HG03066 (cell line): Measurements from ENCODE around the gene CNPY1.

ENCODE experiments used
- ATAC-seq: cut with Tn5 transposase; IDR thresholded peaks from one replicate; pipeline ENCODE4 v1.9.1; 2021; ENCODE audit warnings: low read depth; ENCODE audit not compliant: unreplicated experiment

The CNPY1 gene

DNA sequence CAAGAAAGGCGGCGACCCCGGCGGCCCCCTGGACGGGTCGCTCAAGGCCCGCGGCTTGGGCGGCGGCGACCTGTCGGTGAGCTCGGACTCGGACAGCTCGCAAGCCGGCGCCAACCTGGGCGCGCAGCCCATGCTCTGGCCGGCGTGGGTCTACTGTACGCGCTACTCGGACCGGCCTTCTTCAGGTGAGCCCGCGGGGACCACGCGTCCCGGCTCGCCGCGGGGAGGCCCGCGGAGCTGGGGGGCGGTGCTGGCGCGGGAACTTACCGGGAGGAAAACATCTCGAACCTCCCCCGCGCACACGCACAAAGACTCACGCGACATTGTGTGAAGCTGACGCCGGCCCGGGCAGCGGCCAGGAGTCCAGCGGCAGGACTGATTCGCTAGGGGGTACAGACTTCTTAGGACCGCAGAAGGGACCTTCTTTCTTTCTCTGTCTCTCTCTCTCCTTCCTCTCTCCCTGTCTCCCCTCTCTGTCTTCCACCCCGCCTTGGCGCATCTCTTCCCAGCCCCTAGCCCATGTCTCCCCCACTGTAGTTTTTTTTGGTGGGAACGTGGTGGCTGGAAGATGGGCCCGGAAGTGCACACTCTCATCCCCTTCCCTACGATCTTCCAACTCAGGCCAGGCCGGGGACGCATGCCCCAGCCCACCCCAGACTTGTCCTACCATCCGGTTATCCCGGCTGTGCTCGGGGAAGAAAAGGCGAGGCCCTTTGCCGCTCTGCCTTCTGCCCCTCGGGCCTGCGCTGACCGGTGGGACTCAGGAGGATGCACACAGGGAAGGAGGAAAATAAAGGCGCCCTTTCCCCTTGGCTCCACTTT, 87.3 kb downstream of the CNPY1 start:
- no peak for ATAC-seq

DNA sequence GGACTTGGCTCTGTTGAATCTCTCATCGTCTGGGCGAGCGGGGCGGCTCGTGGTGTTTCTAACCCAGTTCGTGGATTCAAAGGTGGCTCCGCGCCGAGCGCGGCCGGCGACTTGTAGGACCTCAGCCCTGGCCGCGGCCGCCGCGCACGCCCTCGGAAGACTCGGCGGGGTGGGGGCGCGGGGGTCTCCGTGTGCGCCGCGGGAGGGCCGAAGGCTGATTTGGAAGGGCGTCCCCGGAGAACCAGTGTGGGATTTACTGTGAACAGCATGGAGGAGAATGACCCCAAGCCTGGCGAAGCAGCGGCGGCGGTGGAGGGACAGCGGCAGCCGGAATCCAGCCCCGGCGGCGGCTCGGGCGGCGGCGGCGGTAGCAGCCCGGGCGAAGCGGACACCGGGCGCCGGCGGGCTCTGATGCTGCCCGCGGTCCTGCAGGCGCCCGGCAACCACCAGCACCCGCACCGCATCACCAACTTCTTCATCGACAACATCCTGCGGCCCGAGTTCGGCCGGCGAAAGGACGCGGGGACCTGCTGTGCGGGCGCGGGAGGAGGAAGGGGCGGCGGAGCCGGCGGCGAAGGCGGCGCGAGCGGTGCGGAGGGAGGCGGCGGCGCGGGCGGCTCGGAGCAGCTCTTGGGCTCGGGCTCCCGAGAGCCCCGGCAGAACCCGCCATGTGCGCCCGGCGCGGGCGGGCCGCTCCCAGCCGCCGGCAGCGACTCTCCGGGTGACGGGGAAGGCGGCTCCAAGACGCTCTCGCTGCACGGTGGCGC, 88.1 kb downstream of the CNPY1 start, which contains the start of gene EN2:
EN2 (plus strand) TSS at position 19 of the 767 bp plus-strand sequence; CDS start at position 268, 249 bp downstream.
- no peak for ATAC-seq

DNA sequence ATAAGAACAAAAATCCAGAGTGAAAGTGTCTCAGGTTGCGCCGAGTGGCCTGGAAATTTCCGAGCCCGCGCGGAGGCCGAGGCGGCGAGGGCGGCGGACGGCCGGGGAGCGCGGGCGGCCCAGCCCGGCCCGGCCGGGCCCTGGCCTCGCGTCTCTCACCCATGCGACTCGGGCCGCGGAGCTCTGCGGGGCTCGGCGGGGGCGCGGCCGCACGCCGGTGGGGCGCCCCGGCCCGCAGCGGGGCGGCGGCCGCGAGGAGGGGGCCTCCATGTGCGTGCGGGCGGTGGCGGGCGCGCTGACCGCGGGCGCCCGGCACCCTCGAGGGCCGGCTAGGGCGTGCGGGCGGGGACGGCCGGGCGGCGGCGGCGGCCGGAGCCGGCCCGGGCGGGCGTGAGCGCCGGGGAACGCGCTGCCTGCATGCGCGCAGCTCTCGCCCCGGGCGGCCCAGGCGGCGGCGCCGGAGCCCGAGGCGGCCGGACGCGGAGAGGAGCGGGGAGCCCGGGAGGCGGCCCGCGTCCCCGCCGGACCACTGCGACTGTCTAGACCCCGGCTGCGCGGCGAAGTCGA, 88.7 kb downstream of the CNPY1 start:
- no peak for ATAC-seq

GRCh38 chr7:155456738-155457543, 89.4 kb downstream of the CNPY1 start:
- no peak for ATAC-seq

- ATAC-seq, result no peak
Observed at GRCh38 chr7:155455776-155456737, 90.3 kb downstream of the CNPY1 start.

DNA sequence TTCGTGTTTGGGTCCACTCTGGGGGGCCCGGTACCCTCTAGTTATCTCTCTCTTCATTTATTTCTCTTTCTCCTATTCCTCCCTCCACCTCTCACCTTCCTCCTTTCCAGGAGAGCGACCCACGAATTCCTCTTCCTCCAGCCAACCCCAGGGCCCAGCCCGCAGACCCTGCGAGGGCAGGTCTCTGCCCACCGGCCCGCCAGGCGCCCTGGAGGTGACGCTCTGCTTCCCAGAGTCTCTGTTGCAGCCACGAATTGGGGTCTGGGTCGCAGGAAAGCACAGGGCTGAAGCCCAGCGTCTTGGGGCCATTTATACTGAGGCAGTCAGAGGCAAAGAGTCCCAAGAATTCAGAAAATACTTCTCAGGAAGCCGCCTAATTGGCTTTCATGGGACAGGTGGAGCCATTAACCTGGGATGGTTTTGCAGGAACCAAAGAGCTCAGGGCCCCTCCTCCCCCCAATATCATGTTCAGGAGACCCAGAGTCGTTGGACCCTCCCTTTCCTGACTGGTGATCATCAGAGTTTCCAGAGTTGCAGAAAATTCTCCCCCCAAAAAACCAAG, 91.1 kb downstream of the CNPY1 start:
- no peak for ATAC-seq

DNA sequence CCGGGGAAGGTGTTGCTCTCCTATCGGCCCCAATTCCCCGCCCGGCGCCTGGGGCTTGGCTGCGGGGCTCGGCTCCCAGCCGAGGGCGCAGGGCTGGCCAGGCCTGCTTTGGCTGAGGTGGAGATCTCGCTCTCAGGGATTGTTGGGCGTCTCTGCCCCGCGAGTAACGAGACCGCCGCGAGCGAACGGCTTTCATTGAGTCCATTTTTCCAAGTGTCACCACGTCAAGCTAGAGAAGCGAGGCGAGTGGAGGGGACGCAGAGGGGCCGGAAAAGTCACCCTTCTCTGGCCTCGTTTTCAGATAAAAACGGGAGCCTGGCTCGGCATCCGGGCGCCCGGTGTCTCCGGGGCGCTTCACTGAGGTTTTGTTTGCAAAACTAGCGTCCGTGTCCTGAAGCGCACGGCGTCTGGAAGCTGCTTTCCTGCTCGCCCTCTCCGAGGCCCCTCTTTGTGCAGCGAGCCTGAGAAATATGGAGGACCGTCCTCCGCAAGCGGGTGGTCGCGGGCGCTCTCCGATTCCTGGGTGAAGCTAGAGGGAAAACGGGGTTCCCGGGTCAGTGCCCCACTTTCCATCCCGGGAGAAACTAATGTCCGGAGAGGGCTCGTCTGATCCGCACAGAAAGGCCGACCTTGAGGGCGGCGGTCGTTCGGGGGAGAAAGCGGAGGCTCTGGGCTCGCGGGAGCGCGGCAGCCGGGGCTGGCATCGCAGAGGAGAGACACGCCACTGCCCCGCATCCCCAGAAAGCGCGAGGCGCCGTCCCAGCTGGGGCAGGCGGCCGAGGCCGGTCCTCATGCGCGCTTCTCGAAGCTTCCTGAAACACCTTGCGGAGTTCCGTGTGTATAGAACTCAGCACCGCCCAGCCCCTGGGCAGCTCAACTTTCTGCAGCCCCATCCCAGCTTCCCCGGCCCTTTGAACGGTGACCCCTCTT, 91.9 kb downstream of the CNPY1 start:
- no peak for ATAC-seq

GRCh38 chr7:155453296-155454182, 92.8 kb downstream of the CNPY1 start:
- ATAC-seq, result no peak

DNA sequence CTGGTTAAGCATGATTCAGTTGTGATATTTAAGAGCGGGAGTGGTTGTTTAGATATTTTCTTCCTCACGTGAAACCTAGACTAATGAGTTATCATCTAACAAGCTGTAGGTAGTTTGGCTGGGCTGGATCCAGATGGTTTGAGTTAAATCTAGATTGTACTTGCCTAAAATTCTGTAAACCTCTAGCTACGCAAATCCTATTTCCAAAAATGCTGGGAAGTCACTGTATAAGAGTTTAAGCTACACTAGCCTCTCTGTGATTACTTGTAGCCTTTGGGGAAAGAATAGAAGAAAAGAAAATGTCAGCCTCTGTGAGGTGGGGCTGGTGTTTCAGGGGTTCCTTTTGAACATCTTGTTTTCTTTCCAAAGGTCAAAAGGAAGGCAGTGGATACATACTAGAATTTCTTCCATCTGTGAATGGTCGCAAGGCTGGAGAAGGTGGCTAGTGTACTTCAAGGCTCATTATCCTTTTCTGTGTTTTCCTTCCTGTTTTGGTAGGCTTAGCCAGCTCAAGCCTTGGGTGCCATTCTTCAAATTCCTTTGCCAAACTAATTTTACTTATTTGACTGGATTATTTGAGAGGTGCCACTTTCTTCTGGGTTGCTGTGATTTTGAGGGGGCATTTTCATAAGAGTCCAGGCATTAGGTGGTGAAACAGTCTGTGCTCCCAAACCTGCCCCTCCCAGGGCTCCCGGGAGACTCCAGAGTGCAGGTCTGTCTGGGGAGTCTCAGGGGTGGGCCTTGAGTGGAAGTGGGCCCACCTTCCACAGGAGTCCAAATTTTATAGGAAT, 93.7 kb downstream of the CNPY1 start:
- ATAC-seq, result no peak

GRCh38 chr7:155451840-155452239, 94.5 kb downstream of the CNPY1 start:
- ATAC-seq, result no peak
